GM21515 (cell line): ENCODE results near the gene MBD6.
"Not testable (repeated sequence)": the region's sequence is repeated elsewhere in the genome, so short reads cannot be mapped to it uniquely, and the experiment has no call there.

Experiments used
- ATAC-seq: cut with Tn5 transposase; IDR thresholded peaks from one replicate; pipeline ENCODE4 v1.9.1; 2021; ENCODE audit not compliant: unreplicated experiment

MBD6 gene

GRCh38 chr12:57548488-57548887, 25.9 kb downstream of the MBD6 start:
- ATAC-seq = no peak

- ATAC-seq = no peak
These were observed 26.7 kb downstream of the MBD6 start for GRCh38 chr12:57549203-57549908.

DNA sequence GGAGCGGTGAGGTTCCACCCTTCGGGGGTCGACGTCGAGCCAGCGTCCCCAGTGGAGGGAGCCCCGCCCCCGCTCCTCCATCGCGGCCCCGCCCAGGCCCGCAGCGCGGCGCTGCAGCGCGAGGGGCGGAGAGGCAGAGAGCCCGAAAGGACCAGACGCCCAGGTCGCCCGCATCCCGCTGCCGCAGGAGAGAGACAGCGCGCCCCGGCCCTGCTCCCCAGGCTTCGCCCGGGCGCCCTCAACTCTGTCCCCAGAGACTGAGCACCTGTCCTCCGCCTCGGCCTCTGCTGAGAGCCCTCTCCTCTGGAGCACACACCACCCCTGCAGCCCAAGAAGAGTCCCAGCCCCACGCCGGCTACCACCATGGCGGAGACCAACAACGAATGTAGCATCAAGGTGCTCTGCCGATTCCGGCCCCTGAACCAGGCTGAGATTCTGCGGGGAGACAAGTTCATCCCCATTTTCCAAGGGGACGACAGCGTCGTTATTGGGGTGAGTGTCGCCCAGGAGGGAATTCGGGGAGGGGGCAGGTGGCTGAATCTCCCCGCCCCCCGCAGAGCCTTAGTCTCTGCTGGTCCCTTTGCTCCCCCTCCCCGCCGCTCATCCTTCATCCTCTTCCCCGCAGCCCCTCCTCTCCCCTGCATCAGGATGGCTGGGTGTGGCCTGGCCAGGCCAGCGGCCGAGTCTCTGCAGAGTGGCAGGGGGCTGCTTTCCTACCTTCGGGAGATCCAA, 27.5 kb downstream of the MBD6 start, which contains the start of gene KIF5A:
Gene KIF5A, plus strand, starts transcription at position 136 of the 732 bp plus-strand sequence. Its CDS starts 228 bp downstream, at position 364.
- ATAC-seq = no peak

DNA sequence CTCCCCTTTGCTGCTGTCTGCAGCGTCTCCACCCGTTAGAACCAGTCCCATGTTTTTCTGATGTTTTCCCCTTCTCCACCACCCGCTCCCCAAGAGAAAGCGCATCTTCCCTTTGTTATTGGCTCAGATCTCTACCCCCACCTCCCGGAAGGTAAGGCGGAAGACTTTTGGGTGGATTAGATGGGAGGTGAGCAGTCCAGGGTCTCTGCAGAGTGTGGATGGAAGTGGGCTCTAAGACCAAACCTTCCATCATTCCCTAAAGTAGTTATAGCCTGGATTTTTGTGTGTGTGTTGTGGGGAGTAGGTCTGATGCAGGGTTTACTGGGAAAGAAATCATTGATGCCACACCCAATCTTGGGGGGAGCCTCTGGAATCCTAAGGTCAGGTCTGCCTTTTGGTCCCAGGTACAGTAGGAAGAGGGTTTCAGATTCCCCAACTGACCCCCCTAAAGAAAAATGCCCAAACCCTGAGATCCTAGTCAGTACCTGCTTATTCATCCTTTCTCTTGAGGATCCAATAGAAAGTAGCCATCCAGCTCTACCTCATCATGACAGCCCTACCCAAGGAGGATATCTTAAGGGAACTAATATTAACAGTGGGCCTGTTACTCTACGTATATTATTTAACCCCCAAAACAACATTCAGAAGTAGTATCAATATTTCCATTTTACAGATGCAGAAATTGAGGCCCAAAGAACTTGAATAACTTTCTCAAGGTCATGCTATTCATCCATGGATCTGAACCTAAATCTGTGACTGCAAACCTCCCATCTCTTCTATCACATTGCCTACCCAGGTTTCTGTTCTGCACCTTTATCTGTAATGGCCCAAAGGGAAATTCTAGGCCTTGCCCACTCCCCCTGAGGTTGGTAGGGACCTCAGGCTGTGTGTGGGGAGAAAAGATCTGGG, 28.3 kb downstream of the MBD6 start:
- no peak for ATAC-seq

GRCh38 chr12:57551637-57552305, 29.1 kb downstream of the MBD6 start:
- no peak for ATAC-seq

DNA sequence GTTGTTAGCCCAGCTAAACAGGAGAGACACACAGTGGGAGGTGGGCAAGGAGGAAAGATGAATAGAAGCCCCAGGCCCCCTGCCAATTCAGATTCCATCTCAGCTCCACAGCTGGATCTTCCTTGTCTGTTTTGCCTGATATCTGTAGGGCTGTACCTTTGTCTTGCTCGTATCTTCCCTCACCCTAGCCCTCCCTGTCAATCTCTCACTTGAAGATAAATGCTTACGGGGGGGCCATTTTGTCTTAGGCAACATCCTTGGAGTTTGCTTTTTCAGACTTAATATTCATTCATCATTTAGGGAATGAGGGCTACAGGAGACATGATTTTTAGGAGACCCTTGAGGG, 29.7 kb downstream of the MBD6 start:
- no peak for ATAC-seq

- no peak for ATAC-seq
These were observed 30.2 kb downstream of the MBD6 start for GRCh38 chr12:57552835-57553313.

DNA sequence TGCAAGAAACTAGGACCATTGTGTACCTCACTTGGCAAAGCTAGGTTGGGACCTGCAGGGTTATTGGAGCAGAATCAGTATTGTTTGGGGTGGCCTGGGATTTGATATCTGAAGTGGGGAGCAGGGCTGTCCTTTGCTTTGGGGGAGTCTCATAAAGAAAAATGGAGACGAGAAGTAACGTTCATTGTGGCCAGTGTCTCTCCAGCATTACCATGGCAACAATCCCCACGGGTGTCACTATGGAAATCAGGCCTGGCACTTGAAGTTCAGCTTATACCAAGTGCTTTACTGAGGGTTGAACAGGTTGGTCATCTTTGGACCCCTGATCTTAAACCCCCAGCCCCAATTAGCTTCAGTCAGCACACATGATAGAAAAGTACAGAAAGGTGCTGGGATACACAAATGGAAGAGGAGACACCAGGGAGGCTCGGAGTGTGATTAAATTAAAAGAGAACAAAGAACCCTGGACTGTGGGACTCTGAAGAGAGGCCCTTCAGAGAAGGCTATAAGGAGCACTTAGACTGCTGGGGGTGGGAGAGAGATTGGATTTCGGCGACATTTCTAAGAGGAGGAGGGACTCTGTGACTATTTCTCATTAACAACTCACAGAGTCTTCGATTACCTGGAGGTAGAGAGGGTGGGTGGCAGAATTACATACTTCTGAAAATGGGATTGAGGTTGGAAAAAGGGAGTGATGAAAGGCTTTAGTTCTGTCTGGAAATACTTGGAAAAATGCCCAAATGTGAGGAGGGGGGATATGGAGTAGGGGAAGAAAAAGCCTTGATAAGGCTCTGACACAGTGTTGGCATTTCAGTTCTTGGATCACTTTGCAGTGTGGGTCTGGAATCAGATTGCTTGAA, 30.9 kb downstream of the MBD6 start:
- no peak for ATAC-seq

DNA sequence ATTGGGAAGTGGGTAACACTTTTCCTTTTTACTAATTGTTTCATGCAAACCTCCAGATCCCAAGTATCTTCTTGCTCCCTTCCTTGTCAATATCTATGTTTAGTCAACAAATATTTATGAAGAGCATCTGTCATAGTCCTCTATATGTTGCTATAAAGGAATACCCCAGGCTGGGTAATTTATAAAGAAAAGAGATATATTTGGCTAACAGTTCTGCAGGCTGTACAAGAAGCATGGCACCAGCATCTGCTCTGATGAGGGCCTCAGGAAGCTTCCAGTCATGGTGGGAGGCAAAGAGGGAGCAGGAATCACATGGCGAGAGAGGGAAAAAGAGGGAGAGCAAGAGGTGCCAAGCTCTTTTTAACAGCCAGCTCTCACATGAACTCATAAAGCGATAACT, 31.8 kb downstream of the MBD6 start:
- no peak for ATAC-seq

DNA sequence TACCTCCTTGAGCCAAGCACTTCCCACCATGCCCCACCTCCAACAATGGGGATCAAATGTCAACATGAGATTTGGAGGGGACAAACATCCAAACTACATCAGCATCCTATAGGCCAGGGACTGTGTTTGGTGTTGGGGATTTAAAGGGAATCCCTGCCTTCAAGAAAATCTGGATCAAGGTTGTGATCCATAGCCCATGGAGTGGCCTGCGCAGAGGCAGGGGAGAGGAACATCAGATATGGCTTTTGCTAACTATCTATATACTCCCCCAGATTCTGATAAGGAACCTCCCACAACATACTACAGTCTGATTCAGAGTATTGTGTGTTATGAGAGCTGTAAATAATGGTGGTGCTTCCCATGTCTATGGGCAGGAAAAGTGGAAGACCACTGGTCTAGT, 32.3 kb downstream of the MBD6 start:
- ATAC-seq = no peak

DNA sequence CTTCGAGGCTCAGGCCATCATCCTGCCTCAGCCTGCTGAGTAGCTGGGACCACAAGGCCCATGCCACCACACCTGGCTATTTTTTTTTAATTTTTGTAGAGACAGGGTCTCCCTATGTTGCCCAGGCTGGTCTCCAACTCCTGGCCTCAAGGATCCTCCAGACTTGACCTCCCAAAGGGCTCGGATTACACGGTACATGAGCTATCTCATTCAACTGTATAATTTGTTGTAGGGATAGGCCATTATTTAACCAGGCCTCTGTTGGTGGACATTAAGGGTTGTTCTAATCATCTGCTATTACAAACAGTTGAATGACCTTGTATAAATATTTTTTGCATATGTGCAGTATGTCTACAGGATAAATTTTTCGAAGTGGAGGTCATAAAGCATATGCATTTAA, 36.2 kb downstream of the MBD6 start:
- no peak for ATAC-seq

DNA sequence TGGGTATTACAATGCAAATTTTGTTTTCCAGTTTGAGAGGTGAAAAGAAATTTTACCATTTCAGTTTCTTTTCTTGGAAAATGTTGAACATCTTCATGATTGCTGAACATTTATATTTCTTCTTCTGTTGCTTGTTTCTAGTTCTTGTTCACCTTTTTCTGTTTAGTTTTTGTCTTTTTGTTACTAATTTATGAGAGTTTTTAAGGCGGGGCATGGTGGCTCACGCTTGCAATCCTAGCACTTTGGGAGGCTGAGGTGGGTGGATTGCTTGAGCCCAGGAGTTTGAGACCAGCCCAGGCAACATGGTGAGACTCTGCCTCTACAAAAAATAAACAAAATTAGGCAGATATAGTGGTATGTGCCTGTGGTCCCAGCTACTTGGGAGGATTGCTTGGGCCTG, 37.9 kb downstream of the MBD6 start:
- ATAC-seq = no peak

- not testable (repeated sequence) for ATAC-seq
These were observed 38.5 kb downstream of the MBD6 start for GRCh38 chr12:57561117-57561516.

- no peak for ATAC-seq
These were observed 40.7 kb downstream of the MBD6 start for GRCh38 chr12:57563358-57563757.

DNA sequence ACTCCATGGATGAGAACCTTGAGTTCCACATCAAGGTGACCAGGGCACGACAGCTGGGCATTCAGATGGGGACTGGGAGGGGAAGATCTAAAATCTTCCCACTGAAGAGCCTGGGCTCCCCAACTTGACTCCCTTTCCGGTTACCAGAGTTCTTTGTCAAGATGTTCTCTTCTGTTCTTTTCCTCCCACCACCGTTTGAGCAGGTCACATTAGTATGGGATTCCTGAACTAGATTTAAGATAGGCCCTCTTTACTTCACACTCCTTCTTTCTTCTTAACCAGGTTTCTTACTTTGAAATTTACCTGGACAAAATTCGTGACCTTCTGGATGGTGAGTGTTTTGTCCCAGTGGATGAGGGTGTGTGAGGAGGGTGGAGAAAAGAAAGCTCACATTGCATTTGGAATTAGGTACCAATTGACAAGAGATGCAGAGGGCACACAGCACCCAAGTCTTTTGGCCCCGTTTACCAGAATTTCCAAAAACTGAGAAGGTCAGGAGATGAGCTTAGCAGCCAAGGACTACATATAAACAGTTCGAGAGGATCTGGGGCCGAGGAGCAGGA, 41.6 kb downstream of the MBD6 start:
- no peak for ATAC-seq

GRCh38 chr12:57568838-57569237, 46.2 kb downstream of the MBD6 start:
- no peak for ATAC-seq

- ATAC-seq = no peak
These were observed 47.2 kb downstream of the MBD6 start for GRCh38 chr12:57569858-57570257.

DNA sequence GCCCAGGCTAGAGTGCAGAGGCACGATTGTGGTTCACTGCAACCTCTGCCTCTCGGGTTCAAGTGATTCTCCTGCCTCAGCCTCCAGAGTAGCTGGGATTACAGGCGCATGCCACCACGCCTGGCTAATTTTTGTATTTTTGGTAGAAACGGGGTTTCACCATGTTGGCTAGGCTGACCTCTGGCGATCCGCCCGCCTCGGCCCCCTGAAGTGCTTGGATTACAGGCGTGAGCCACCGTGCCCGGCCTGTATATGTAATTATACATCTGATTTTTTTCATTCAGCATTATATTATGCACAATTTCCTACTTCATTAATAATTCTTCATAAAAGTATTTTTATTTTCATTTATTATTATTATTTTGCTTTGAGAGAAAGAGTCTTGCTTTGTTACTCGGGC, 47.8 kb downstream of the MBD6 start:
- not testable (repeated sequence) for ATAC-seq

- ATAC-seq = no peak
These were observed 49.5 kb downstream of the MBD6 start for GRCh38 chr12:57571926-57572762.
